ENCODE measurements around the gene CFAP161. TPM values are rescaled to one million over a fixed set of nuclear protein-coding genes. Genes with fewer than 3 reads are reported as not detected.

The CFAP161 gene
- total and polyA plus RNA-seq, 9 of the 15 experiments (the other 6 are each of a cell fraction or from before 2014, with no cell fraction given), result 25.8 to 83.3 (median 75.6) TPM

GRCh38 chr15:81196576-81197254 lies 62.6 kb downstream of the CFAP161 start, which contains the start of gene IL16:
IL16 (plus strand) TSS chr15:81196879; CDS start chr15:81225400, 28,521 bp downstream.
- no peaks in the 10 kb centered on the region for H3K27me3 ChIP-seq (ENCODE audit: control insufficient read depth in 2 of 2, insufficient read depth in 2 of 2, low read length in 2 of 2)
- DNase-seq (ENCODE audit: extremely low read depth in 1 of 4, low spot score in 3 of 4) (no peak), ATAC-seq (no peak), FAIRE-seq (no peak)
- WGBS (ENCODE audit: insufficient coverage, low coverage, missing lambda C conversion rate), result 60% methylated on average over 15 of the region's 16 CpGs
- H3K36me3 ChIP-seq (ENCODE audit: control insufficient read depth, insufficient read depth, low read length), result no peaks in the 10 kb centered on the region; the same call in 2 of the 3 replicates
- BruUV-seq (replicated peaks), result no TSS peak
- H3K79me2 ChIP-seq (ENCODE audit: control insufficient read depth, insufficient read depth, low read length), result no peaks in the 10 kb centered on the region
- H3K4me1 ChIP-seq (replicated peaks in 1 of 2; ENCODE audit: control insufficient read depth in 2 of 2, insufficient read depth in 2 of 2, low read length in 2 of 2), result no peaks in the 10 kb centered on the region
- ChIA-PET POLR2A (interaction anchor here (0.9 kb wide), 1 partner anchor 13 kb away, joined by 4 read pairs; no protein-coding TSS in a partner anchor), CTCF (ENCODE audit: low intra/inter-chr PET ratio) (no interaction called here)
- H3K9me3 ChIP-seq (replicated peaks; ENCODE audit: control insufficient read depth, insufficient read depth, low read depth, low read length), result no peaks in the 10 kb centered on the region
- in situ Hi-C loops (cut with MboI) (no loop called here), intact Hi-C loops (cut with micrococcal nuclease) (no loop called here)
- no peak within 1 kb of the TSS for H3K27ac ChIP-seq (ENCODE audit: extremely low read depth, low read depth, low read length)
- no peak within 1 kb of the TSS for H3K4me2 ChIP-seq (ENCODE audit: insufficient read depth, low read length)
- no peak for TF ChIP-seq ZNF561 (CRISPR knock-in tag; conservative IDR thresholded peaks at IDR 0.05)
- TF ChIP-seq SMAD1 (IDR thresholded peaks at IDR 0.05; ENCODE audit: low read depth, low read length, partially characterized antibody), result no peak
- TF ChIP-seq HOXB6 (CRISPR knock-in tag; IDR thresholded peaks at IDR 0.05; ENCODE audit: borderline replicate concordance), result no peak
- no peak for TF ChIP-seq ZNF133 (CRISPR knock-in tag; IDR thresholded peaks at IDR 0.05)
- no peak for TF ChIP-seq MXD1 (CRISPR knock-in tag; IDR thresholded peaks at IDR 0.05; ENCODE audit: borderline replicate concordance, poor library complexity, severe bottlenecking)
- H3K9me1 ChIP-seq (ENCODE audit: control insufficient read depth, insufficient read depth, low read length), result no peaks in the 10 kb centered on the region
- no peak within 1 kb of the TSS for H3K4me3 ChIP-seq
- no peaks in the 10 kb centered on the region for H4K20me1 ChIP-seq (replicated peaks; ENCODE audit: control insufficient read depth, insufficient read depth, low read length)
- no peak within 1 kb of the TSS; a peak in 1 of 4 replicates for H3K9ac ChIP-seq (ENCODE audit: insufficient read depth in 1 of 2, low read depth in 2 of 2, low read length in 2 of 2)
- no peak within 1 kb of the TSS for H2AFZ ChIP-seq (ENCODE audit: low read depth, low read length)
